ENCODE measurements around the gene EMILIN3.

The EMILIN3 gene

DNA sequence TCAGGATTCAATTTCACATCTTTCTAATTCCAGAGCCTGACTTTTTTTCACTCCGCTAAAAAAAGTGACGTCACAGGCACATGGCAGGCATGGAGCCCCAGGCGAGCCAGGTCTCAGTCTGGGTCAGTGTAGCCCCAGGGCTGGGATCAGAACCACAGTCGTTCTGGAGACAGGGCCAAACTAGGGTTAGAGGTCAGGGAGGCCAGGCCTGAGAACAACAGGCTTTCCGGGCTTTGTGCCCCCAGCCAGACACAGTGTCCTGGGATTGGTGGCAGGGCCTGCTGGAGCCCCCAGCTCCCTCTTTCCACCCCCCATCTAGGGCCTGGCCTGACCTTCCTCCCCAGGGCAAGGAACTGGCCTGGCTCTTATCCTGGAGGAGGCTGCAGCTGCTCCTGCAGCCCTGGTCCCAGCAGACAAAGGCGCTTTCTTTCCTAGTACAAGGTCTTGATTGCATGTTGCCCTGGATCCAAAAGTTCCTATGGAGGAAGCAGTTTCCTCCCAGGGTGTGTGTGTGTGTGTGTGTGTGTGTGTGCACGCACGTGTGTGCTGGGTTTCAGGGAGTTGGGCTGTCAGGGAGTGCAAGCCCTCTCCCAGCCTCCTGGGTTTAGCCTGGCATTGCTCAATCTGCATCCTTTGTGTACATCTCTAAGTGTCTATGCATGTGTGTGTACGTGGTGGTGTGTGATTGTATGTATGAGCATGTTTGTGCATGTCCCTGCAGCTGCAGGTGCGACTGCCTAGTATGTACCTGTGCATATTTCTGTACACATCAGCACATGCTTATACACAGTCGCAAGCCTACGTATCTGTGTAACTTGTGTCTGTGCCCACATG is 26.5 kb upstream of the EMILIN3 start:
- DNase-seq = no peak
- in situ Hi-C loops (cut with HindIII; ENCODE audit: low pct_ligation_motif_present, low pct_unique_long_range_greater_than_20kb, low sequenced_read_pairs) = no loop called here

DNA sequence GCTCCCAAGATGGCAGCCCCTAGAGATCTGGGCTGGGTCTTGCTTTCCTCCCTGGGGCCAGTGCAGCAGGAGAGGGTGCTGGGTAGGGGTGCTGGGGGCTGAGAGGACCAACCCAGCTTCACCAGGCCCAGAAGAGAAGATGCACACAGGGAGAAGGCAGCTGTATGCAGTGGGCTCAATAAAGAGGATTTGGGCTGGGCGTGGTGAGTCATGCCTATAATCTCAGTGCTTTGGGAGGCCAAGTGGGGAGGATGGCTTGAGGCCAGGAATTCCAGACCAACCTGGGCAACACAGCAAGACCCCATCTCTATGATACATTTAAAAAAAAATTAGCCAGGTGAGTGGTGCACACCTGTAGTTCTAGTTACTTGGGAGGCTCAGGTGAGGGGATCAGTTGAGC is 25.7 kb upstream of the EMILIN3 start:
- in situ Hi-C loops (cut with HindIII; ENCODE audit: low pct_ligation_motif_present, low pct_unique_long_range_greater_than_20kb, low sequenced_read_pairs) = no loop called here
- no peak for DNase-seq

DNA sequence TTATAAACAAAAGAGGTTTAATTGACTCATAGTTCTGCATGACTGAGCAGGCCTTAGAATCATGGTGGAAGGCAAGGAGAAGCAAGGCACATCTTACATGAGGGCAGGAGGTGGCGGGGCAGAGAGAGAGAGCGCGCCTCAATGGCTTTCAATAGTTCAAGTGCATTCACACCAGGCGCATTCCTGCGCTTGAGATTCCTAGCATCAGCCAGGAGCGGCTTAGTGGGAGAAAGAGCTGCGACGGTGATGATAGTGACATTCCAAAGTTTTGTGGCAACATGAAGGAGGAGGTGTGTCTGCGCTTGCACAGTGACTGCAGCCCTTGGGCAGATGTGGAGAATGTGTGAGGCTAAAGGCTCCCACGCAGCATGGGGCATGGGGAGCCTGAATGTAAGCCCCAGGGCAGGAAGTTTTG is 25.0 kb upstream of the EMILIN3 start:
- DNase-seq = no peak
- in situ Hi-C loops (cut with HindIII; ENCODE audit: low pct_ligation_motif_present, low pct_unique_long_range_greater_than_20kb, low sequenced_read_pairs) = no loop called here

DNA sequence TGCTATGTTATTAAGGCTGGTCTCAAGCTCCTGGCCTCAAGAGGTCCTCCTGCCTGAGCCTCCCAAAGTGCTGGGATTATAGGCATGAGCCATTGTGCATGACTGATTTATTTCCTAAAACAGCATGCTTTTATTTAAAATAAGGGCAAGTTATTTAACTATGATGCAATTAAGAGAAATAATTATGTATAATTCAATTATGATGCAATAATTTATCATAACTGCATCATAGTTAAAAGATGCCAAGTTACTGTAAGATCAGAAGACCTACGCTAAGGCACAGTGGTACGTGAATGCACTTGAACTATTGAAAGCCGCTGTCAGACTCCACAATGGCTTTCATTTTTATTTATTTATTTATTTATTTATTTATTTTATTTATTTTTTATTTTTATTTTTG is 24.3 kb upstream of the EMILIN3 start:
- no peak for DNase-seq

DNA sequence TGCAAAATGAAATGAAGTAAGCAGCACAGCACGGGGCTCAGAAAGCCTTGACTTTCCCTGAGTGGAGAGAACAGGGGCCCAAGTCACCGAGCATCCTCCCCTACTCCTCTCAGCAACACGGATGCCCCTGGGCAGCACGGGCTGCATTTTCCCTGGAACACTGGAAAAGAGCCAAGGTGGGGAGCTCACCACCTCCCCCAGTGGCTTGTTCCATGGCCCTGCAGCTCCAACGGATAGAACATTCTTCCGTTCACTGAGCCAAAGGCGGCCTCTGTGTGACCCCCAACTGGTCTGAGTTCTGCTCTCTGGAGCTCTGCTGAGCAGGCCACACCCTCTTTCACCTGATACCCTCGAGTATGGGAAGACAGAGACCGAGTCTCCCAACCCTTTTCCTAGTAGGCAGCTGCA is 20.8 kb upstream of the EMILIN3 start:
- in situ Hi-C loops (cut with HindIII; ENCODE audit: low pct_ligation_motif_present, low pct_unique_long_range_greater_than_20kb, low sequenced_read_pairs) = no loop called here
- DNase-seq = no peak

More for the DNA sequence above, 24.3 kb upstream of the EMILIN3 start:
- in situ Hi-C loops (cut with HindIII; ENCODE audit: low pct_ligation_motif_present, low pct_unique_long_range_greater_than_20kb, low sequenced_read_pairs) = no loop called here

DNA sequence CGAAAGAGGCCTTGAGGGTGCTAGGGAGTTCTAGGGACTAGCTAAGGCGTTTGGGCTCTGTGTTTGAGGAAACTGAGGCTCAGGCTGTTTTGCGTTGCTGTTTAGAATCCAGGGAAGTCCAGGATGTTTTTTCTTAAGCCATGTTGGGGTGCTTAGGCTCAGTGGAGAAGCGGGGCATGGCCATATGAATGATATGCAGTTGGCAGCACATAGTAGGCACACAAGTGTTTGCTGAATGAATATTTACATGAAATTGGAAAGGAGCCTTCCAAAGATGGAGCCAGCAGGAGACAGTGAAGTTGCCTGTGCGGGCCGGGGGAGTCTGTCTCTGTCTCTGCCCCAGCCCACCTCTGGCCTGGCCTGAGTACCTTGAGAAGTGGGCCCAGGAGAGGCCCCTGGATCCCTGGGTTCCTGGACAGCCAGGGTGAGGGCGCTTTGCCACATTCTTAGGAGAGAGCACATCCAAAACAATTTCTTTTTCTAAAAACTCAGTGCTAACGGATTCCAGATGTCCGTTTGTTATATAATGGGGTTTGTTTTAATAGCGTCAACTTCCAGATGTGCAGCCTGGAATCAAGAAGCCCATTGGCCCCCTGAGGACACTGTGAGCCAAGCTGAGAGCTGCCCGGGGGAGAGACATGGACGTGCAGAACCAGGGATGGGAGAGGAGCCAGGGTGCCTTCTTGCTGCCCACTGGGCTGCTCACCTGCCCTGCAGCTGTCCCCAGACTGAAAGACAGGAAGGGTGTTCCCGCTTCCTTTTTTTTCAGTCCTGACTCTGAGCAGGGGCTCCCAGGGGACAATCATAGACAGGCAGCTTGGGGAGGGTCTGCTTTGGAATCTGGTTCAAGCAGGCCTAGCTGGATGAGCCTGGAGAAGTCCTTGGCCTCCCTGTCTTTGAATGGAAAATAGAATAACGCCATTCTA is 20.1 kb upstream of the EMILIN3 start:
- DNase-seq = no peak
- in situ Hi-C loops (cut with HindIII; ENCODE audit: low pct_ligation_motif_present, low pct_unique_long_range_greater_than_20kb, low sequenced_read_pairs) = no loop called here

DNA sequence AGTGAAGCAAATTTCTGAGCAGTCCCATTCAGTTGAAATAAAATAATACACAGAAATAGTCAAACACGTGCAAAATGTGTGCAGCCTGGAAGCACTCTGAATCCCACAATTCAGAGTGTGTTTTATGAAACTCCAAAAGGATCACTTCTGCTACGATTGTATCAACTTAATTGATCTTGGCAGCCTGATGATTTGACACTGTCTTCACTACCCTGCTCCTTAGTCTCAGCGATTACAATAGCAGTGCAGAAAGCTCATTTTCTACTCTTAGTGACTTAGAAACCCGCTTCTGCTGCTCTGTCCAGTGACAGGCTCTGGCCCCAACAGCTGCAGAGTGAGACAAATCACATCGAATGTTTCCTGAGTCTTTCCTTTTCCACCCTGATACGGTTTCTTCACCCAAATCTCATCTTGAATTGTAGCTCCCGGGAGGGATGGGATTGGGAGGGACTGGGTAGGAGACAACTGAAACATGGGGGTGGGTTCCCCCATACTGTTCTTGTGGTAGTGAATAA is 16.2 kb upstream of the EMILIN3 start:
- in situ Hi-C loops (cut with HindIII; ENCODE audit: low pct_ligation_motif_present, low pct_unique_long_range_greater_than_20kb, low sequenced_read_pairs) = no loop called here
- no peak for DNase-seq

DNA sequence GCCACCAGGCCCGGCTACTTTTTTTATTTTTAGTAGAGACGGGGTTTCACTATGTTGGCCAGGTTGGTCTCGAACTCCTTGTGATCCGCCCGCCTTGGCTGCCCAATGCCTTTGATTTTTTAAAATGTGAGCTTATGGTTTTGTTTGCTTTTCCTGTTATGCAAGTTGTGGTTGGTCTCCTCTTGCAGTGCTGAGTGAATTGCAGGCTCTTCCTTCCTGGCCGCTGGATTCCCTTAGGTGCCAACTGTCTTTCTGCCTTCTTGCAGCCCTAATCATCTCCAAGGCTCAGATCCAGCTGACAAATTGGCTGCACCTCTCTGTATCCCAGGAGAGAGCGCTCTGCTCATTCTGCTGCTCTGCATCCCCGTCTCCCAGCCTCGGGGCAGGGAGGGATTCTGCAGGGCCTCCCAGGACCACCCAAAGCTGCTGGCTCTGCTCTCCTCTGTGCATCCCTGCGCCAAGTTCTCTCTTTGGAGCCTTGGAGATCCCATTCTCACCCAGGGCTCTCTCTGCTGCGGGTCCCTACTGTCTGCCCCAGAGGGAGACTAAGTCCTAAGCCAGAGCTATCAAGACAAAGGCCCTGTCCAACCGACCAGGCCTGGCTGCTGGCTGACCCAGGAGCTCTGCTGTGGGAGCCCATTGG is 14.1 kb upstream of the EMILIN3 start:
- in situ Hi-C loops (cut with HindIII; ENCODE audit: low pct_ligation_motif_present, low pct_unique_long_range_greater_than_20kb, low sequenced_read_pairs) = no loop called here
- no peak for DNase-seq

DNA sequence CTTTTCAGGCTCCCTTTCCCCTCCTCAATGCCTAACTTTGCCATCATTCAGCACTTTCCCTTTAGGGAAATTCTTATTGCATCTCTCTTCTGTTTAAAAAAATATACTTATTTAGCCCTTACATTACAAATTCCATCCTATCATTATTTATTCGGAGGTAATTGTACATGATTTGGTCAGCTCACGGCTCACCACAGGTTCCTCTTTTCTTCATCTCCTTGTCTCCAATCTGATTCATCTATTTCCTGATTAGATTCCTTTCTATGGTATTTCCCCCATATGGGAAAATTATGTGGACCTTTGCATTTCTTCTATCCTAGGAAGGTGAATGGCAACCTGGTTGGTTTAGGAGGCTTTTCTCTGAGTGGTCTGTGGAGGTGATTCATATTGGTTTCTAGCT is 12.9 kb upstream of the EMILIN3 start:
- in situ Hi-C loops (cut with HindIII; ENCODE audit: low pct_ligation_motif_present, low pct_unique_long_range_greater_than_20kb, low sequenced_read_pairs) = no loop called here
- no peak for DNase-seq

DNA sequence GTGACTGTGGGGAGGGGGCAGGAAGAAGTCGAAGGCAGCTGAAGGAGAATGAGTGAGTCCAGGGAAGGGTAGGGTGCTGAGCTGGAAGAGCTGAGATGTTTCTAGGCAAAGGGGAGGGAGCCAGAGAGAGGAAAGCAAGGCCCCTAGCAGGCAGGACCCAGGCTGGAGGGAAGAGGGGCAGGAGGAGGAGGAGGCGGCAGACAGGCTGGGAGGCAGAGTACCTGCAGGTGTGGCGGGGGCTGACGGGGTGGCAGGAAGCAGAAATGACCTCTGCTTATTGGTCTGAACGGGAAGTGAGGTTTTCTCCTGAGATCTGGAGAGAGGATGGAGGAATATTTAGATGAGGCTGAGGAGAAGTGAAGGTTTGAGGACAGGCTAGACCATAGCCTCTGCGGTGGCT is 10.7 kb upstream of the EMILIN3 start:
- in situ Hi-C loops (cut with HindIII; ENCODE audit: low pct_ligation_motif_present, low pct_unique_long_range_greater_than_20kb, low sequenced_read_pairs) = no loop called here
- no peak for DNase-seq

DNA sequence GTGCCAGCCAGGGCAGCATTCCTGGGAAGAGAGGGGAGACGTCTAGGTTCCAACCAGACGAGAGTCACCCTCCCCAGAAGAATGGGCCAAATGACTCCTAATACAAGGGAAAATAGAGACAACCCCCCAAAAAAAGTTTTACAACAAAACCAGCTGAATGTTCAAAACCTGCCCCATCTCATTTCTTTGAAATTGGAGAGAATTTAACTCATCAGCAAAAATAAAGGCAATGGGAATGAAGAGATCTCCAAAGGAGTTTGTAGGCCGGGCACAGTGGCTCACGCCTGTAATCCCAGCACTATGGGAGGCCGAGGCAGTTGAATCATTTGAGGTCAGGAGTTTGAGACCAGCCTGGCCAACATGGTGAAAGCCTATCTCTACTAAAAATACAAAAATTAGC is 9.7 kb upstream of the EMILIN3 start:
- DNase-seq = no peak
- in situ Hi-C loops (cut with HindIII; ENCODE audit: low pct_ligation_motif_present, low pct_unique_long_range_greater_than_20kb, low sequenced_read_pairs) = no loop called here

DNA sequence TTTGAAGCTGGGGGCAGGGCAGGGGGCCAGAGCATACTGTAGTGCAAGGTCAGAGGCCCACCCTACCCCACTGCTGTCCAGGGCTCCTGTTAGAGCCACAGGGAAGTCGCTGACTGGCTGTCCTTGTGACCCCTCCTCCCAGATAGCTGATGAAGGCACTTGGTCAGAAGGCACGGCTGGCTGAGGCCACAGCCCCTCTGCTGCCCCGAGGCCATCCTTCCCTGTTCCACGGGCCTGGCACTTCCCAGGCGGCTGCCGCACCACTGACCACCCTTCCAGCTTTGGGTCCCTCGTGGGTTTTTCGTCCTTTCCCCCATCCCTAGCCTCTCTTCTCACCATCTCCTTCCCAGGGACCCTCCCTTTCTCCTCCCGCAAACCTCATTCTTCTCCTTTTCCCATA is 9.2 kb upstream of the EMILIN3 start:
- in situ Hi-C loops (cut with HindIII; ENCODE audit: low pct_ligation_motif_present, low pct_unique_long_range_greater_than_20kb, low sequenced_read_pairs) = no loop called here
- DNase-seq = no peak

DNA sequence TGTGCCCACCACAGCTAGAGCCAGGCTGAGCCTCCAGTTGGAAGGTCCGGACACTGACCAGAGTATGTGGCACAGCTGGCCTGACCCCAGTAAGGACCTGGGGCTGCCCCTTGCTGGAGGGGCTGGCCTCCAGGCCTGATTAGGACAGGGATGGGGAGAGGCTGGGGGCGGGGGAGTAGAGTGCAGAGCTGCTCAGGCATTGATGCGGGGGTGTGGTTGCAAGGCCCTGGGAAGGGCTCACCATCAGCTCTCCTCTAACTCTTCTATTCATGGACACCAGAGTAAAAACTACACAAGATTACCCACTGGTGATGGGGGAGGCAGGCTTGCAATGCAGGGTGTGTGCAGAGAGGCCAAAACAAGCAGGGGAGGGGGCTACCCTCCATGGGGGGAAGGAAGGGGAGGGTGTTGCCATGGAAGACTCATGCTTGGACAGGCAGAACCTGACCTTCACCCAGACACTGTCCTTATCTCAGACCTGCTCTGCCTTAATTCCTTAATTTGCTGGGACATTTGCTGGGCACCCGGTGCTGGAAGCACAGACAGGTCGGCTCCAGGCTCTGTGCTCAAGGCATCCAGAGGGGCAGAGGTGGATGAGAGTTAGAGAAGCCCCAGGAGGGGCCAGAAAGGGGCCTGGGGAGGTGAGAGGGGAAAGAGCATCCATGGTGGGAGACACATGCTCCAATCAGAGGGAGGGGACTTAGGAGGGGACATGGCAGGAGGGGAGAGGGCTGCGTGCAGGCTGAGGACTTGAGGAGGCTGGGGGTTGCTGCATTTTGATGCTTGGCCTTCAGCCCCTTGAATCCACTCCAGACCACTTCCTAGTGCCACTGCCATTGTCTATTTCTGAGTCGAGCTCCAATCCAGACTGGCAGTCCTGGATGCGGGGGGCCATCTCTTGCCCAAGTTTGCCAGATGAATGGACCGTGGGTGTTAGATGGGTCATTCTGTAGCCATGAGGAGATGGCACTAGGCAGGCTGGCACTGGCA is 7.6 kb upstream of the EMILIN3 start:
- no peak for DNase-seq
- in situ Hi-C loops (cut with HindIII; ENCODE audit: low pct_ligation_motif_present, low pct_unique_long_range_greater_than_20kb, low sequenced_read_pairs) = no loop called here

DNA sequence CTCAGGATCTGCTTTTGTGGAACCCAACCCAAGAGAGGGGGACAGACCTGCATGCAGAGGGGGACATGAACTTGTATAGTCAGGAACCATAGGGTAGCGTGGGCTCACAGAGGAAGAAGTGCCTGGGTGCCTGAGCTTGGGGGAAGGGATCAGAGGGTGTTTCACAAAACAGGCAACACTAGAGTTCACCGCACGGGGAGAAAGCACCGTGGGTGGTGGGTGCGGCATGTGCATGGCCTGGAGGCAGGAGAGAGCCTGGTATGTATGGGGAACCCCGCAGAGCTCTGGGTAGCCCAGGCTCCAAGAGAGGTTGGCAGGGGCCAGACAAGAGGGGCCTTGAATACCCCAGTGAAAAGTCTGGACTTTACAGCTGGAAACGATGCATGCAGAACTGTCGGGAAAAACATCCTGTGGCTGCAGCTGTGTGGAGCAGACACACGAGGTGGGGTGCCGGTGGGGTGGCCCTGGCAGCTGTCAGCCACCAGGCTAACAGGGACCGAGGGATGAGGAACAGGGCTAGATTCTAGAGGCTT is 6.7 kb upstream of the EMILIN3 start:
- DNase-seq = no peak
- in situ Hi-C loops (cut with HindIII; ENCODE audit: low pct_ligation_motif_present, low pct_unique_long_range_greater_than_20kb, low sequenced_read_pairs) = no loop called here

DNA sequence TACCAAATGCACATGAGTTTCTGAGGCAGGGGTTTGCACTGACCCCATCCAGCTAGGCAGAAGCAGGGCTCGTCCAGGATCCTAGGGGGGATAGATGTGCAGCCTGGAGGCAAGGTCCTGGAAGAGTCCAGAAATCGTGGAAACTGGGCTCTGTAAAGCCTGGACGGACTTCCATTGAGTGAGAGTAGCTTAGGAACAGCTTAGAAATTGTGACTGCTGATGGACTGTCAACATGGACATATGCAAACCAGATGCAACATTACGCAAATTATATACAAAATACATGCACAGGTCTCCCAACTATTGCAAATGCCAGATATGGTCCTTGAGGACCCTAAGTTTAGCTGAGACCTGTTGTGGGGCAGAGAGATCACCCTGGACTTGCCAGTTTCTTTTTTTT is 4.8 kb upstream of the EMILIN3 start:
- in situ Hi-C loops (cut with HindIII; ENCODE audit: low pct_ligation_motif_present, low pct_unique_long_range_greater_than_20kb, low sequenced_read_pairs) = no loop called here
- DNase-seq = no peak

DNA sequence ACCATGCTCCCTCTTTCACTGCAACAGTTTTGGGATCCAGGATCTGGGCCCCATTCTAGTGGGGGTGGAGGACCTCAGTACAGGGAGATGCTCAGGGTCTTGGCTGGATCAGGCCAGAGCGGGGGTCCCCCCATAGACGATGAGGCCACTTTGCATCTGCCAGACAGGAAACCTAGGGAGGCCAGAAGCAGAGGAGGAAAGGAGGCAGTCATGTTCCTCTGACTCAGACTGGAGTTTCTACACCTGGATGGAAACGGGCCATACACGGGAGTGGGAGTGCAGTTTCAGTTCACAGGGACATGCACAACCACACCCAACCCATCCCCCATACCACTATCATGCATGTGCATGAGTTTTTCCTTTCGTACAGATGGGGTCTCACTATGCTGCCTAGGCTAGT is 3.6 kb upstream of the EMILIN3 start:
- in situ Hi-C loops (cut with HindIII; ENCODE audit: low pct_ligation_motif_present, low pct_unique_long_range_greater_than_20kb, low sequenced_read_pairs) = no loop called here
- no peak for DNase-seq

DNA sequence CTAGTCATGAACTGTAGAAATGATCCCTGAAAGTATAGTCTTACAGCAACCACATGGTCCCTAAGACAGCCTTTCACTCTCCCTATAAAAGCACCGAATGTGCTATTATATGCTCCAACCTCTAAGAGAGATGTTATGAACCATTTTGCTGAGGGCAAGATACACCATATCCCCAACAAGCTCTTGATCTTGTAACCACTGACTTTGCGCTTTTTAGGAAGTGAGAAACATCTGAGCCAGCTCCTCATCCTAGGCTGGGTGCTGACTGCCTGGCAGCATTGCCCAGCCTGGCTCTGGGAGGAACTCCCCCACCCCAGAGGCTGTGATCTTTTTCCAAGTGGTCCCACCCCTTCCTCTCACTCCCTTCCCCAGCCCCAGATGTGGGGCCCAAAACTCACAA is 3.1 kb upstream of the EMILIN3 start:
- in situ Hi-C loops (cut with HindIII; ENCODE audit: low pct_ligation_motif_present, low pct_unique_long_range_greater_than_20kb, low sequenced_read_pairs) = no loop called here
- no peak for DNase-seq

DNA sequence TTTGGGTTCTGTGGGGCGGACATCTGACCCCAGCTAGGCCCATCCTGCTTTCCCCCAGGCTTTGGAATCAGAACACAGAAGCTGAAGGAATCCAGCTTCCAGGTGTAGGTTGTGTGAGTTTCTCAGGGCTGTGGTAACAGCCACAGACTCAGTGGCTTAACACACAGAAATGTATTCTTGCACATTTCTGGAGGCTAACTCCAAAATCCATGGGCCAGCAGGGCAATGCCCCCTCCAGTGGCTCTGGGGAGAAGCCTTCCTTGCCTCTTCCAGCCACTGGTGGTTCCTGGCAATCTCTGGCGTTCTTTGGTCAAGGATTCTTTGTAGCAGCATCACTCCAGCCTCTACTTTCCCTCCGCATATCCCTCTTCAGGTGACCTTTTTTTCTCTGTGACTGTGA is 1.3 kb upstream of the EMILIN3 start:
- in situ Hi-C loops (cut with HindIII; ENCODE audit: low pct_ligation_motif_present, low pct_unique_long_range_greater_than_20kb, low sequenced_read_pairs) = no loop called here
- DNase-seq = no peak

Measured in ACHN (cell line).